PC-9 (cell line): ENCODE data around the gene DXO. TPM values are rescaled to one million over a fixed set of nuclear protein-coding genes. Genes with fewer than 3 reads are reported as not detected.
"Not testable (repeated sequence)": the region's sequence is repeated elsewhere in the genome, so short reads cannot be mapped to it uniquely, and the experiment has no call there.

ENCODE experiments used
- BruUV-seq: library from RNA; stranded (reverse); fragments of 400-500 nt; replicated peaks from 2 replicates; lab custom pipeline; 2021; lab: Mats Ljungman, UMichigan
- CTCF ChIA-PET: fragments of 300-600 bp; sonication (Branson Sonifier 250); formaldehyde crosslinking; loops from one replicate; lab custom pipeline; 2022; ENCODE audit warnings: antibody characterized with exemption; lab: Charles Lee
- POLR2A ChIA-PET: fragments of 300-600 bp; sonication (Branson Sonifier 250); formaldehyde crosslinking; loops from one replicate; lab custom pipeline; 2022; ENCODE audit warnings: antibody characterized with exemption; ENCODE audit not compliant: unreplicated experiment; lab: Charles Lee
- DNase-seq, 2 experiments: peaks; one replicate each; pipeline versions ENCODE4 v3.0.0 to v3.0.0-alpha.2; 2015 to 2022; ENCODE audit warnings: mixed read lengths in 1 of 2
- H2AFZ ChIP-seq: fragments of 200-600 bp; sonication (generic); 2 replicates; pipeline ENCODE4 v1.8.1; 2017; ENCODE audit warnings: antibody characterized with exemption
- H3F3A ChIP-seq: fragments of 200-600 bp; sonication (generic); 2 replicates; pipeline ENCODE4 v1.8.1; 2017; ENCODE audit warnings: antibody characterized with exemption, mild to moderate bottlenecking, low read depth; ENCODE audit not compliant: insufficient read depth
- H3K27ac ChIP-seq: fragments of 200-600 bp; sonication (generic); 2 replicates; pipeline ENCODE4 v1.6.1; 2016; ENCODE audit warnings: mixed run types
- H3K27me3 ChIP-seq: fragments of 200-600 bp; sonication (generic); 2 replicates; pipeline ENCODE4 v1.6.1; 2016; ENCODE audit warnings: low read depth, mixed run types; ENCODE audit not compliant: insufficient read depth
- H3K36me3 ChIP-seq: fragments of 200-600 bp; sonication (generic); 2 replicates; pipeline ENCODE4 v1.6.1; 2016; ENCODE audit warnings: low read depth, mixed run types
- H3K4me1 ChIP-seq: fragments of 200-600 bp; sonication (generic); replicated peaks from 2 replicates; pipeline ENCODE4 v1.6.1; 2016; ENCODE audit warnings: mixed run types; ENCODE audit not compliant: insufficient read depth
- H3K4me2 ChIP-seq: fragments of 200-600 bp; sonication (generic); 2 replicates; pipeline ENCODE4 v1.6.1; 2017; ENCODE audit warnings: mixed run types
- H3K4me3 ChIP-seq: fragments of 200-600 bp; sonication (generic); 2 replicates; pipeline ENCODE4 v1.6.1; 2016; ENCODE audit warnings: mixed run types
- H3K79me2 ChIP-seq: fragments of 200-600 bp; sonication (generic); 2 replicates; pipeline ENCODE4 v1.6.1; 2017; ENCODE audit warnings: low read depth, mixed run types
- H3K9me2 ChIP-seq: fragments of 200-600 bp; sonication (generic); 2 replicates; pipeline ENCODE4 v1.8.1; 2017; ENCODE audit warnings: mild to moderate bottlenecking; ENCODE audit not compliant: insufficient read depth
- H3K9me3 ChIP-seq: fragments of 200-600 bp; sonication (generic); 2 replicates; pipeline ENCODE4 v1.8.1; 2016; ENCODE audit warnings: low read depth; ENCODE audit not compliant: insufficient read depth
- H4K20me1 ChIP-seq: fragments of 200-600 bp; sonication (generic); 2 replicates; pipeline ENCODE4 v1.8.1; 2017; ENCODE audit not compliant: insufficient read depth
- intact Hi-C: fragments of 100-400 bp; cut with micrococcal nuclease; formaldehyde crosslinking; loops from one replicate; pipeline ENCODE4 v1.10.0; 2022; ENCODE audit not compliant: unreplicated experiment
- total RNA-seq: library from RNA; stranded (reverse); gene quantifications from 2 replicates; pipeline ENCODE4 v1.2.3, GENCODE V29; 2021

The DXO gene
- total RNA-seq, 1 experiment from 2014 or later, result 24.5 TPM

DNA sequence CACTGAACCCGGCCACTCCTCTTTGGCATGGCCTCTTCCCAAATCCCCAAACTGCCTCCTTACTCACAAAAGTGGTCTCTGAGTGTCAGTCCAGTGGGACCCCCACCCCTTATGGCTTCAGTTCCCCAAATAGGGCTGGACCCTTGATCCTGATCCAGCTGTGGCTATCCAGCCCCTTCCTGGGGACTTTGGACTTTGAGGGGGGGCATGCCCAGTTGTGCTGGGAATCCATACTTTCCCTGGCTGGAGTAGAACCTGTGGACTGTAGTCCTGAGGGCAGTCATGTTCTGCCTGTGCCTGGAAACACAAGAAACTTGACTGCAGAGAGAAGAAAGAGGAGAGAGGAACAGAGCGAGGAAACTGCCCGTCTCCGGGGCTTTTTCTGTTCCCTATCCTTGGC is 32.5 kb upstream of the DXO start:
- BruUV-seq, CTCF ChIA-PET, H3K9me3 ChIP-seq, H3K9me2 ChIP-seq, H3K4me3 ChIP-seq, intact Hi-C loops, H4K20me1 ChIP-seq, H3K4me1 ChIP-seq, H3K4me2 ChIP-seq, H3K27me3 ChIP-seq, H3F3A ChIP-seq, DNase-seq, POLR2A ChIA-PET, H3K36me3 ChIP-seq, H3K27ac ChIP-seq, H3K79me2 ChIP-seq, H2AFZ ChIP-seq: not testable (repeated sequence)

DNA sequence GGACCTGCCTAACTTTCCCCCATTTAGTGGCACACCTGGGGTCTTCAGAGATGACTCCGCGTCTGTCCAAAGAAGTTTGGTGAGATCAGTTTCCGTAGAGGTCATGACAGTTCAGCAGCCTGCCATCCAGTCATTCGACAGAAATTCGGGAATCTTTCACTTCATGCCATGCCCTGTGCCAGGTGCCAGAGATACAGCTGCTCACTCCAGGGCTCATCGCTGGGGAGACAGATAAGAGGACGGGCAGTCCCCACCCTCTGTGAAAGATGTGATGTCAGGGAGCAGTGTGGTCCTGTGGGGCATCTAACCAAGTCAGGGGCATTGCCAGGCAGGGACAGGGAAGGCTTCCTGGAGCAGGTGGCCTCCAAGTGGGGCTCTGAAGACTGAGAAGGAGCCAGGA is 31.4 kb upstream of the DXO start:
- BruUV-seq, DNase-seq, H3K79me2 ChIP-seq, H4K20me1 ChIP-seq, H3K27me3 ChIP-seq, intact Hi-C loops, H3F3A ChIP-seq, H3K9me2 ChIP-seq, H3K4me1 ChIP-seq, H3K4me3 ChIP-seq, POLR2A ChIA-PET, H3K4me2 ChIP-seq, H3K27ac ChIP-seq, CTCF ChIA-PET, H3K9me3 ChIP-seq, H2AFZ ChIP-seq, H3K36me3 ChIP-seq: not testable (repeated sequence)

DNA sequence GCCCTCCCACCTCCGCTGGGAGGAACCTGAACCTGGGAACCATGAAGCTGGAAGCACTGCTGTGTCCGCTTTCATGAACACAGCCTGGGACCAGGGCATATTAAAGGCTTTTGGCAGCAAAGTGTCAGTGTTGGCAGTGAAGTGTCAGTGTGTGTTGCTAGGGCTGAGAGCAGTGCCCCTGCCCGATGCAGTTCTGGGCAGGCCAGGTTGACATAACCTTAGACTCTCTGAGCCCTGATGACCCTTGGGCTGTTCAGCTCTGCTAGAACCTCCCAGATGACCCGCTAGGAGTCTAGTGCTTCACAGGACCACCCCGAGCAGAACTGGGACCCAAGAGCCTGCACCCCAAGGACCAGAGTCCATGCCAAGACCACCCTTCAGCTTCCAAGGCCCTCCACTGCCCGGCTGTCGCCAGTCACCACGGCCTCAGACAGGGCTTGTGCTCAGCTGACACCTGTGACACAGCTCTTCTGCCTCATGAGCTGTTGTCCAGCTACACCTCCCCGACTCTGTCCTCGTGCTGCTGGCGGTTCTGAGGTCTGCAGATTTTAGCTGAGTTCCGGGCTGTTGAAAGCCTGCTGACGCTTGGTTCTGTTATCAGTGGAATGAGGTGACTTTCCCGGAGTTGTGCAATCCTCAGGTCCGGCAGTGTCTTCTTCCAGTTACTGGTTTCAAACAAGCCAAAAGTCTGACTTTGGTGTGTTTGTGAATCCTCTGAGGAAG is 30.8 kb upstream of the DXO start:
- CTCF ChIA-PET, H4K20me1 ChIP-seq, DNase-seq, H3K36me3 ChIP-seq, H3K27ac ChIP-seq, H3K9me2 ChIP-seq, H3K27me3 ChIP-seq, H2AFZ ChIP-seq, H3K79me2 ChIP-seq, POLR2A ChIA-PET, intact Hi-C loops, H3K9me3 ChIP-seq, H3K4me3 ChIP-seq, H3K4me1 ChIP-seq, H3K4me2 ChIP-seq, BruUV-seq, H3F3A ChIP-seq: not testable (repeated sequence)

DNA sequence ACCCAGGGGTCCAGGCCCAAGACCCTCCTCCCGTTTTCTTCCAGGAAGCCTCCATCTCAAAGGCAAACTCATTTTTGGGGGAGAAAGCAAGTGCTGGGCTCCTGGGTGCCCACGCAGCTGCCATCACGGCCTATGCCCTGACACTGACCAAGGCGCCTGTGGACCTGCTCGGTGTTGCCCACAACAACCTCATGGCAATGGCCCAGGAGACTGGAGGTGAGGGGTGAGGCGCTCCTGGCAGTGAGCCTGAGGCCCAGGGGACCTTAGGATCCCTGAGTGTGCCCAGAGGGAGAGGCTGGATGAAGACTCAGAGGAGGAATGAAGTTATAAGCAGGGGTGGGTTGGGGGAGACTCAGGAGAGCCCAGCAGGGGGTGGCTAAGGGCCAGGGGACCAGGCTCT is 24.4 kb upstream of the DXO start:
- intact Hi-C loops, H3K4me2 ChIP-seq, H3K79me2 ChIP-seq, CTCF ChIA-PET, H3K4me3 ChIP-seq, BruUV-seq, H3K36me3 ChIP-seq, DNase-seq, H4K20me1 ChIP-seq, H3K4me1 ChIP-seq, H2AFZ ChIP-seq, H3F3A ChIP-seq, H3K9me3 ChIP-seq, H3K27ac ChIP-seq, POLR2A ChIA-PET, H3K9me2 ChIP-seq, H3K27me3 ChIP-seq: not testable (repeated sequence)

- H3K36me3 ChIP-seq, H3K79me2 ChIP-seq, H3F3A ChIP-seq, H3K4me2 ChIP-seq, BruUV-seq, H3K27me3 ChIP-seq, H2AFZ ChIP-seq, intact Hi-C loops, POLR2A ChIA-PET, CTCF ChIA-PET, H3K4me3 ChIP-seq, H3K4me1 ChIP-seq, H3K9me2 ChIP-seq, H4K20me1 ChIP-seq, DNase-seq, H3K27ac ChIP-seq, H3K9me3 ChIP-seq: not testable (repeated sequence)
Observed at GRCh38 chr6:31994421-31994820, 22.5 kb upstream of the DXO start.

DNA sequence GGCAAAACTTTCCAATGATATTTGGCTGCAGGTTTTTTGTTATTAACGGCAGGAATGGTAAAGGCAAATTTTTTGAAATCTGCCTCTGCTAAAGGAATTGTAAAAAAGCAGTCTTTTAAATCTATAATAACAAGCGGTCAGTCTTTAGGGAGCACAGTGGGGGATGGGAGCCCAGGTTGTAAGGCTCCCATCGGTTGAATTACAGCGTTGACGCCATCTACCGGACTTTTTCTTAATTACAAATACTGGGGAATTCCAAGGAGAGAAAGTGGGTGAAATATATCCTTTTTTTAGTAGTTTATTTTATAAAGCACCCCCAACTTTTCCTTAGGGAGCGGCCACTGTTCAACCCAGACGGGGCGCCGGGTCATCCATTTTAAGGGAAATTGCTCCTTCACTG is 17.4 kb upstream of the DXO start:
- H3K9me2 ChIP-seq, H3K9me3 ChIP-seq, intact Hi-C loops, BruUV-seq, H3K79me2 ChIP-seq, CTCF ChIA-PET, H3K27ac ChIP-seq, H2AFZ ChIP-seq, H3K4me3 ChIP-seq, H3K27me3 ChIP-seq, H3K36me3 ChIP-seq, DNase-seq, H3K4me2 ChIP-seq, H3F3A ChIP-seq, H3K4me1 ChIP-seq, H4K20me1 ChIP-seq, POLR2A ChIA-PET: not testable (repeated sequence)

DNA sequence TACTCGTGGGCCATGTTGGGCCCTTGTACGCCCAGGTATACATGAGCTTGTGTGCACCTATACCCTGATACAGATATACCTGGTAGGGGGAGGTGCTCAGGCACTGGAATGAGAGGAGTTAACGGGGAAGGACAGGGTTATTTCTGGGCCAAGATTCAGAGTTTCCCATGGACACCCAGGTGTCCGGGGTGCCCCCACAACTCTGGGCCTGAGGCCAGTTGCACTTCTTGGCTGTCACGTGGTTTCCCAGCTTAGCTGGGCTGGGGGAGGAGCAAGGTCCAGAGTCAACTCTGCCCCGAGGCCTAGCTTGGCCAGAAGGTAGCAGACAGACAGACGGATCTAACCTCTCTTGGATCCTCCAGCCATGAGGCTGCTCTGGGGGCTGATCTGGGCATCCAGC is 9.8 kb upstream of the DXO start, which contains the start of gene C4A:
Gene C4A, plus strand, starts transcription at position 314 of the 400 bp plus-strand sequence. Its CDS starts 51 bp downstream, at position 365.
- H3K4me3 ChIP-seq, H3K79me2 ChIP-seq, CTCF ChIA-PET, H3K4me2 ChIP-seq, H3K36me3 ChIP-seq, H3K9me3 ChIP-seq, H3K4me1 ChIP-seq, H4K20me1 ChIP-seq, intact Hi-C loops, H3K27me3 ChIP-seq, BruUV-seq, H3F3A ChIP-seq, DNase-seq, POLR2A ChIA-PET, H2AFZ ChIP-seq, H3K9me2 ChIP-seq, H3K27ac ChIP-seq: not testable (repeated sequence)
